NCI-H146 treated with DMSO at 0.1 percent for 48 hours (cell line): Measurements from ENCODE around the gene MED25.

Experiments
- DNase-seq: peaks from one replicate; lab custom pipeline; 2025; ENCODE audit not compliant: unreplicated experiment; lab: John Stamatoyannopoulos, UW

Gene MED25

GRCh38 chr19:49843265-49843664 is 25.2 kb downstream of the MED25 start:
- DNase-seq: no peak

DNA sequence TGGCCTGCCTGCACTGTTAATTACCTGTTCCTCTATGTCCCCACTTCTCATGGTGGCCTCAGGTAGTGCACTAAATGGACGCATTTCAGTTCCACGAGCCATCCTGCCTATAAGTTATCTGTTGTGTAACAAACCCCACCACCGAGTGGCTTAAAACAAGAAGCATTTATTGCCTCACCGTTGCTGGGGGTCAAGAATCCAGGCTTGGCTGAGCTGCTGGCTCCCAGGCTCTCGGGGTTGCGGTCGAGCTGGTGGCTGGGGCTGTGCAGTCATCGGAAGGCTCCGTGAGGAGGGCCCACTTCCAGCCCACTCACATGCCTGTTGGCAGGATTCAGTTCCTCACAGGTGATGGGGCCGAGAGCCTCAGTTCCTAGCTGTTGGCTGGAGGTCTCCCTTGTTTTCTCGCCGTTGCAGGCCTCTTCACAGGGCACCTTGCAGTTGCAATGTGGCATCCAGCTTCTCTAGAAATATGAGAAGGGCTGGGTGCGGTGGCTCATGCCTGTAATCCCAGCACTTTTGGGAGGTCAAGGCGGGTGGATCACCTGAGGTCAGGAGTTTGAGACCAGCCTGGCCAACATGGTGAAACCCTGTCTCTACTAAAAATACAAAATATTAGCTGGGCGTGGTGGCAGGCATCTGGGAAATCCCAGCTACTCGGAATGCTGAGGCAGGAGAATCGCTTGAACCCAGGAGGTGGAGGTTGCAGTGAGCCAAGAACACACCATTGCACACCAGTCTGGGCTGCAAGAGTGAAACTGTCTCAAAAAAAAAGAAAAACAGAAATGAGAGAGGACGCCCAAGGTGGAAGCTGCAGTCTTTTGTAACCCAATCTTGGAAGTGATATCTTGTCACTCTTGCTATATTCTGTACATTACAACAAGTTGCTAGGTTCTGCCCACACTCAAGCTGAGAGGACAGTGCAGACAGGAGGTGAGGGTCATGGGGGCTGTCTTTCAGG is 26.3 kb downstream of the MED25 start:
- no peak for DNase-seq

DNA sequence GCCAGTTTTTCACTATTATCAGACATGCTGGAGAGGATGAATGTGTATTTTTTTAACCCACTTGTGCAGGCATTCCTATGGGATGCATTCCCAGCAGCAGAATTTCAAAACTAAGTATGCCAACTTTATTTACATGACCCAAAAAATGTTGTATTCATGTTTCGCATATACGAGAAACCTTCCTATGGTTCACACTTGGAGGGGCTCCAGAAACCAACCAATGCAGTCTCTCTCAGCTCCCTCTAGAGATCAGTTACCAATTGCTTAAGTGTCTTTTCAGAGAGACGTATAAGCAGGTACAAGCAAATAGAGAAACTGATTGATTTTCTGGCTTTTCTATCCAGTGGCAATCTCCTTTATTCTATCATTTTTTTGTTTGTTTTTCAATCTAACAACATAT is 27.3 kb downstream of the MED25 start:
- no peak for DNase-seq

DNA sequence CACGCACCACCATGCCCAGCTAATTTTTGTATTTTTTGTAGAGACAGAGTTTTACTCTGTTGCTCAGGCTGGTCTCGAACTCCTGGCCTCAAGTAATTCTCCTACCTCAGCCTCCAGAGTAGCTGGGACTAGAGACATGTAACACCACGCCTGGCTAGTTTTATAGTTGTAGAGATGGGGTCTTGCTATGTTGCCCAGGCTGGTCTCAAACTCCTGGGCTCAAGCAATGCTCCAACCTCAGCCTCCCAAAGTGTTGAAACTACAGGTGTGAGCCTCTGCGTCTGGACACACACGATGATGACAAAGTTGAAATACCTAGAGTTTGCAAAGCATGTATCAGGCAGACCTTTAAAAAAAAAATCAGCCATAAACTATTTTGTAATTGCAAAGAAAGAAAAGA is 28.3 kb downstream of the MED25 start:
- no peak for DNase-seq

- no peak for DNase-seq
Measured at GRCh38 chr19:49847731-49848696, 29.9 kb downstream of the MED25 start.

DNA sequence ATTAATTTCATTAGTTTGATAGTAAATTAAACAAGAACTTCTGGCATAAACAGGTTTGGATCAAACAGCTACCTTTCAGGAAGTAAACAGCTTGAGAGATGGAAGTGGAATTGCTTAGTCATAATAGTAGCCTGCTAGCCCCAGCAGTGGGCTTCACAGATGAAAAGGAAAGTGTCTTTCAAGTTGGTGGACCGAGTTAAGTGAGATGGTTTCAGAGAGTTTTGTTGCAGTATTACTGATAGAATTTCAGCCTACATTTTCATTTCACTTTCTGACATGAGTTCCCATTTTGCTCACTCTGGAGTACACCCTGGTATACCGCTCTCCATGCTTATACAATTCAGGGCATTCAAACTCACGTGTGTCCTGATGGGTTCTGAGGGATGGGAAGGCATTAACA is 30.8 kb downstream of the MED25 start:
- DNase-seq: no peak

DNA sequence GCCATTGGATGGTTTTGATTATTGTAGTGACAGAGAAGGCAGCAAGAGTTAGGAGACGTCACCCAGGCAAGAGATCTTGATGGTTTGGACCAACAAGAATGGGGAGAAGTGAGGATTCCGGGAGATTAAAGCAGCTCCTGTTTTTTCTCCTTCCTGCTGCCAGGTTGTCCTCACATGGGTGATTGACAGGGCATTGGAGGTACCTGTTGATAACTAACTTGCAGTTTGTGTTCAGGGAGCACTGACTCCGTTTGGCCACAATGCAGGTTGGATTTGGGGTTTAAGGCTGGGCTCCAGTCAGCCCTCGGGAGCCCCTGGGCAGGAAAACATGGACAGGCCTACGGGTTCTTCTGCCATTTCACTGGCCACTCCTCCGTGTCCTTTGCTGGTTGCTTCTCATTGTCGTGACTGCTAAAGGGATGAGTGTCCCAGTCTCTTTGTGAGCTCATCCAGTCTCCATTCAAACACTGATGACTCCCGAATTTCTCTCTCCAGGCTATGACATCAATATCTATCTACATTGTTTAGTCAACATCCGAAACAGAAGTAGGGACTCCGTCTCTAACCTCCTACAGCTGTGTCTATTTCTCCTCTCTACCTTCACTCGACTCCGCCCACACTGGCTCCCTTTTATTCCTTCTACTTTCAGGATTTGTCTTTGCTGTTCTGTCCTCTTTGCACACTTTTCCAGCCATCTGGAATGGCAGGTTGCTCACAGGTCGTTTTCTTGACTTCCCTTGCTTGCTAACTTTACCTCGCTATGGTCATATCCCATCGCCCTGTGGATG is 31.5 kb downstream of the MED25 start:
- peak; percentile 9 for DNase-seq

GRCh38 chr19:49850221-49850486 is 32.1 kb downstream of the MED25 start:
- DNase-seq: no peak

DNA sequence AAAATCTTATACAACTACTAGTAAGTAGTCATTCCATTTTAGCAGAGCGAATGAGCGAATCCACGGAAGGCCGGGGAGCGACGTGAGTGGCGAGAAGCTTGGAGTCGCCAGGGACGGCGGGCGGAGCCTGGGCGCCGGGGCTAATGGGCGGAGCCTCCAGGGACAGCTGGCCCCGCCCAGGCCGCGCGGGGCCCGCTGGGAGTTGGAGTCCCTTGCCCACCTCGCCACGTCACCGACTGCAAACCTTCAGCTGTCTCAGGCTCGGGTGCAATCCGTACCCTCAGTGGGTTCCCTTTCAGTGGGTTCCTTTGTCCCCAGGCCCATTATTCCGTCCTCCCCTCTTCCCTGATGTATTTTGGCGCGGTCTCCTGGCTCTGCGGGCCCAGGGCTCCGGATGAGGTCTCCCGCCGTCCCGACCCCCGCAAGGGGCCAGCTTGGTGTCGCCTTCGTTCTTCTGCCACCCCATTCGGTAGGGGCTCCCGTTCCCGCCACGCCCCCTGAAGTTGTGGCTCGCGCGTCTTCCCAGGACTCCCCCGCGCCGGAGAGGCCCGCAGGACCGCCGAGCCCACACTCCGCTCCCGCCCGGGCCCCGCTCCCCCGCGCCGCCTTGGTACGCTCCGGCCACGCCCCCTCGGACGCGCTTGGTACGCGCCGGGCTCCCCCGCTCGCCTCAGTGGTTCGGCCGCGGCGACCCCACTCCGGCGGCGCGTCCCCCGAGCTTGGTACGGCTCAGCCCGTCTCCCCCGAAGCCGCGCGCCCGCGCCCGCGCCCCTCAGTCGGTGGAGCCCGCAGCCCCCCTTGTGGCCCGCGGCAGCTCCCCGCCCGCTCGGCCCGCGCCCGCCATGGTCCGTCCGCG is 32.6 kb downstream of the MED25 start, which contains the start of gene PTOV1:
TSS of gene PTOV1 (plus strand) at position 673 of the 856 bp plus-strand sequence.
- peak; percentile 87 for DNase-seq

- no peak for DNase-seq
Measured at GRCh38 chr19:49851456-49852259, 33.6 kb downstream of the MED25 start.

GRCh38 chr19:49852631-49853126 is 34.6 kb downstream of the MED25 start:
- no peak for DNase-seq

DNA sequence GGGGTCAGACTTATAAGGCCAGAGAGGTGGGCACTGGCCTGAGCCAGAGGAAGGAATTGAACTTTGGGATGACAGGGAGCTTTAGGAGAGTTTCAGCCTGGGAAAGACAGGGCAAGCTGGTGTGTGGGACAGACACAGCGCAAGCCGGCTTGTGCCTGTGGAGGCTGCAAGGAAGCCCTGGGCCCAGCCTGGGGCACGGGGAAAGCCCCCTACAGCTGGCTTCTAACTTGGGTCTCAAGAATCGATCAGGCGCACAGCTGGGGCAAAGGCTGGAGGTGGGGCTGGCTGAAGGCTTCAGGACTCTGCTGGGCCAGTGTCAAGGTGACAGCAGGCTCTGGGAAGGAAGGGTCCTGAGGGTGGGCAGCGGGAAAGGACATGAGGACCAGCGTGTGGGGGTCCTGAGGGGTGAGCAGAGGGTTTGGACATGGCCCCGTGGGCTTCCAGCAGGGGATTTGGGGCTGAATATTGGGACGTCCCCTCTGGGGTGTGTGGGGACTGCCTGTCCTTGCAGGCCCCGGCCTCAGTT is 35.8 kb downstream of the MED25 start:
- DNase-seq: no peak

- no peak for DNase-seq
Measured at GRCh38 chr19:49854378-49855263, 36.5 kb downstream of the MED25 start.

GRCh38 chr19:49855277-49855675 is 37.2 kb downstream of the MED25 start:
- DNase-seq: no peak

GRCh38 chr19:49855676-49856573 is 37.8 kb downstream of the MED25 start:
- DNase-seq: no peak

DNA sequence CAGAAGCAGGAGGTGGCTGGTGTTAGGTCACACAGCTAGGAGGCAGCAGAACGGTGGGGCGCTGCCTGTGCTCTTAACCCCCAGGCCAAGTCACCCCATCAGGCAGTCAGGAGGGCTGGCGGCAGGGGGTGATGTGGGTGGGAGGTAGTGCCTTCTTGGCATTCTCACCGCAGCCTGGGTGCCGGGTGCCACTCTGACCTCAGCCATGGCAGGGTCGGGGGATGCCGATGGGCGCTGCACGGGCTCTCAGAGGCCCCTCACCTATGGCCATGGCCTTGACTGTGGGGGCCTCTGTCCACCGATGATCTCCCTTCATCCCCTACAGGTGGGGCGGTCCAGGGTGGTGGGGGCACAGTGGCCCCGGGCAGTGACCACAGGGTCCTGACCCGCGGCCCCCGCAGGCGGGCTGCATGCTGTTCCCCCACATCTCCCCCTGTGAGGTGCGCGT is 38.5 kb downstream of the MED25 start:
- no peak for DNase-seq
